Measurements from ENCODE around the gene TOP2B.

Gene TOP2B

GRCh38 chr3:25581823-25582222 is 82.9 kb downstream of the TOP2B start:
- no peak for DNase-seq

DNA sequence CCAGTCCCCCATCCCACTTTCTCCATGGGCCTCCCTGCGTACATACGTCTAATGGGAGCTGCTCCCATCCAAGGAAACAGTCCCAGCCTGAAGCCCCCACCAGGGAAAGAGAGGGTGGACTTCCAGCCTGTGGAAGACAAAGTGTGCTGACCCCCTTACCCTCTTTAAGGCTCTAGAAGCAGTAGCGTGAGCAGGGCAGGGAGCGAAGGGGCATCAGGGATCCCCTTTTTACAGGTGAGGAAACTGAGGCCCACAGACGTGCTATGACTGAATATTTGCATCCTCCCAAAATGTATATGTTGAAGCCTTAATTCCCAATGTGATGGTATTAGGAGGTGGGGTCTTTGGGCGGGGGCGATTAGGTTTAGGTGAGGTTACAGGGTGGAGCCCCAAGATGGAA is 83.4 kb downstream of the TOP2B start:
- no peak for DNase-seq

DNA sequence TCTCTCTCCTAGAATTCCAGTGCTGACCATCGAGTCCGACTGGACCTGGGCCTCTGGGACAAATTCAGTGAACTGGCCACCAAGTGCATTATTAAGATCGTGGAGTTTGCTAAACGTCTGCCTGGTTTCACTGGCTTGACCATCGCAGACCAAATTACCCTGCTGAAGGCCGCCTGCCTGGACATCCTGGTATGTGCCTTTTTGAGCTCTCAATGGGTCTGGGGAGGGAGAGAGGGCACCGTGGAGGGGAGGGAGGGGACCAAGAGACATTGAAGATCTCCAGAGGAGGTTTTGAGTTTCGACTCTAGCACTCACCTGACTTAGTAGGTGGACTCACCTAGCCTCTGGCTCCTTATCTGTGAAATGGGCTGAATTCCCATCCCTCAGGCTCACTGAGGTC is 84.2 kb downstream of the TOP2B start:
- DNase-seq, result no peak

DNA sequence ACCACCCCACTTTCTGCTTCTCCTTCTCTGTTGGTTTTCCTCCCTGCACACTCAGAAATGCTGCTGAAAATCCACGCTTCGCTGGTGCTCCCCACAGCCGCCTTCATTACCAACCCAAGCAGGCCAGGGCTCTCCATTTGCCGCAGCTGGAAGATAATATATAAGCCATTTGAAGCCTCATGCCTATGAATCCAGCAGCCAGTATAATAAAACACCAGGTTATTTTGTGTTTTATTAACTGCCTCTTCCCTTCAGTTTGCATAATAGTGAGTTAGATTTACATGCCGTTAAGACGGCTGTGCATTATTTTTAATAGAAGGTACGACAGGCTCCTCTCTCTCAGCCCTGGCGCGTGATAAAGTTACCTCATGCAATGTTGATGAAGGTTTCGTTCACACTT is 86.6 kb downstream of the TOP2B start:
- DNase-seq, result no peak

- DNase-seq, result no peak
These were observed 87.8 kb downstream of the TOP2B start for GRCh38 chr3:25576831-25577454.

DNA sequence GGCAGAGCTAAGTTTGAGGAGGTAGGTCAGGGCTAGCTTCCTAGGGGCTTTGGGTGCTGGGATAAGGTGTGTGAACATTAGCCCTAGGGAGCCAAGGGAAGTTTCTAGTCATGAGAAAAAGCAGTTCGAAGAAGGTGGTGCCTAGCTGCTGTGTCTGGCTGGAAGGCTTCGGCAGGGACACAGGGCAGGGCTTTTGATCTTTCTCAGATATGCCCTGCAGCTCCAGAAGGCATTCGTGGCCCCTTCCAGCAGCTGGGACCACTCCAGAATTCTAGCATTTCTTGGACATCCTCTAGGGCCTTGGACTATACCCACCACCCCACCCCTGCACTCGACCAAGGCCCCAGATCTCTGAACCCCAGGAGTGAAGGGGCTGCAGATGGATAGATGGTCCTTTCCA is 88.6 kb downstream of the TOP2B start:
- no peak for DNase-seq

- no peak for DNase-seq
These were observed 89.7 kb downstream of the TOP2B start for GRCh38 chr3:25575001-25575400.

DNA sequence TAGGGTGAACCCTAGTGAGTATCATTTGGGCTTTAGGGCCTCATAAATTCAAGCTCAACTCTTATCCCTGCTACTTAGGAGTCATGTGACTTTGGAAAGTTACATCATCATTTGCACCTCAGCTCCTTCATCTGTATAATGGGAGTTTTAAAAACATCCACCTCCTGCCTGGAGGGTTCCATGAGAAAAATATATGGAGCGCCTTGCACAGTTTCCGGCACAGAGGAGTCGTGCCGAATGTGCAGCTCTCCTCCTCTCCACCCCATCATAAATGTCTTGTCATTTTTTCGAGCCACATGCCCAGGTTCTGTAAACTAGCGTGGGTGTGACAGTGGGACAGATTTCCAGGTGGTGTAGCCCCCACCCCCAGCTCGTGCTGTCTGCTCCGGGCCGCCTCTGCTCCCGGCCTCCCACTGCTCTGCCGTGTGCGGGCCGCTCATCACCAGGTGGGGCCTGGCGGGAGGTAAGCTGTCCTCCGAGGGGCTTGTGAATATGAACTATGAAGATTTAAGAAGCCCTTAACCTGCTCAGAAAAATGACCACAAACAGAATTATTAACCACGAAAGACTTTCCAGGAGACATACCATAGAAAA is 90.4 kb downstream of the TOP2B start:
- DNase-seq, result no peak

DNA sequence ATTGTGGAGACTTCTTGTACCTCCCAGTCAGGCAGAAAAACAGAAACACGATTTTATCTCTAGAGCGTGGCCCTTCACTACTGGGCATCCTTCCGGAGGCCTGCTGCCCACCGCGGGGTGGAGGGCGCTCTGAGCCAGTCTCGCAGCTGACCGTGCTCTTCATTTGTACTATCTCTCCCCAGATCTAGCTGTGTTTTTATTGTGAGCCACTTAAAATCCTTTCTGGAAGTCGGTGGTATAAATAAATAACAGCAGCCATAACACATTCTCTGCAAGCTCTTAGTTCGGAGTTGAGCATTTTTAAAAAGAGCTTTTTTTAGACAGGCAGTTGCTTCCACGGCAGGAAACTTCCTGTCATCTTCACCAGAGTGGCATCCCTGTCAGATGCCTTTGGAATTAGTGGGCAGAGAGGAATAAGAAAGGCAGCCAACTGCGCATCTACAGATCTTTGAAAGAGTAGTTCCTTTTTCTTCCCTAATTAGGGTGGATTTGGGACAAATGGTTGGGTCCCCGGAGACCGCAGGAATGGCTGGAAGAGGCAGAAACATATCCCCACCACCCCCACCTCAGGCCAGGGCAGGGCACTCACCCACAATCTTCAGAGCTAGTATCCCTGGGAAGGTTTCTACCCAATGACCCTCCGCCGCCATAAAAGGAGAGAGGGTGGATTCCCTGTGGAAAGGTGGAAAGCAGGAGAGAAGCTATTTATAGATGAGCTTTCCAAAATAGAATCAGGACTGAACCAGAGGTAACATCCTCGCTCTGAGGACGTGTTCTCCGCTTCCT is 91.1 kb downstream of the TOP2B start:
- no peak for DNase-seq

- no peak for DNase-seq
These were observed 91.8 kb downstream of the TOP2B start for GRCh38 chr3:25572919-25573385.

DNA sequence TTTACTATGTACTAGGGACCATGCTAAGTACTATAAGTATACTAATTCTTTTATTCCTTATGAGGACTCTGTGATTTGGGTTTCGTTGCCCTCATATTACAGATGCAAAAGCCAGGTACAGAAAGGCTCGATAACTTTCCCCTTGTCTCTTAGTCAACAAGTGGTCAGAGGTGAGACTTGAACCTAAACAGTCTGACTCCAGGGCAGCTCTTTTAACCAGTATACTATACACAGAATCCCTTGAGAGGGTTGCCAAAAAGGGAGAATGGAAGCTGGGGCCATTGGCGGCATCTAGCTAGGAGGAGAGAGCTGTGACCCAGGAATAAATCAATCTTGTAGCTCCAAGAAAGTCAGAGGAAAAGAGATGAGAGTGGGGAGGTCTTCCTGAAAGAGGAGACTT is 92.4 kb downstream of the TOP2B start:
- DNase-seq, result no peak

GRCh38 chr3:25571285-25571684 is 93.4 kb downstream of the TOP2B start:
- no peak for DNase-seq

GRCh38 chr3:25568525-25569078 is 96.1 kb downstream of the TOP2B start:
- DNase-seq, result no peak

DNA sequence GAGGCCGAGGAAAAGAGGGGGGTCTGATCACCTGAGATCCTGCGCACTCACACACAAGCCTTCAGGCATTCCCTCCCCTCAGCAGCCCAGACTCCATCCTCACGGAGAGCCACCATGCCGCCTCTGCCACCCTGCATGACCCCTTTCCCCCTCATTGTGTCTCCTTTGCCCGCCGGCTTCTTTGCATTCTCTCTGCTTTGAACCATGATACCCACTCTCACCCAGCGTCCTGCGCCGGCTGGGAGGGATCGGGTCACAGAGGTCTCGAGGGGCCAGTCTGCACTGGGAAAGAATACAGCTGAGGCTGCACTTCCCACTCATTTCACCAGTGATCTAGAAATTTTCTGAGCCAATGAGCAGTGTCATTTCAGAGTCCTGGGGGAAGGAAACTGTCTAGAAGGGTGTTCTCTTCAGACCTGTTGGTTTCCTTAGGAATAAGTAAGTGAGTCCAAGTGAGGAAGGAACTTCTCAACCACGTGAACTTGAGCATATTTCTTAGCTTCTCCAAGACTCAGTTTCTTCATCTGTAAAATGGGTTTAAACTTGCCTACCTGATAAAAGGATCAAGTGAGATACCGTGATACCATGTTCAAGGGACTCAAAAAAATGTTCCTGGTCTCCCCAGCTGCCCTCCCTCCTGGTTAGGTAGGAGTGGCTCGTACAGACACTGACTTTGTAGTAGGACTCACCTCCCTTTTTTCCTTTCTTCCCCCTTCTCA is 96.7 kb downstream of the TOP2B start:
- DNase-seq, result no peak

GRCh38 chr3:25567388-25567787 is 97.3 kb downstream of the TOP2B start:
- no peak for DNase-seq

DNA sequence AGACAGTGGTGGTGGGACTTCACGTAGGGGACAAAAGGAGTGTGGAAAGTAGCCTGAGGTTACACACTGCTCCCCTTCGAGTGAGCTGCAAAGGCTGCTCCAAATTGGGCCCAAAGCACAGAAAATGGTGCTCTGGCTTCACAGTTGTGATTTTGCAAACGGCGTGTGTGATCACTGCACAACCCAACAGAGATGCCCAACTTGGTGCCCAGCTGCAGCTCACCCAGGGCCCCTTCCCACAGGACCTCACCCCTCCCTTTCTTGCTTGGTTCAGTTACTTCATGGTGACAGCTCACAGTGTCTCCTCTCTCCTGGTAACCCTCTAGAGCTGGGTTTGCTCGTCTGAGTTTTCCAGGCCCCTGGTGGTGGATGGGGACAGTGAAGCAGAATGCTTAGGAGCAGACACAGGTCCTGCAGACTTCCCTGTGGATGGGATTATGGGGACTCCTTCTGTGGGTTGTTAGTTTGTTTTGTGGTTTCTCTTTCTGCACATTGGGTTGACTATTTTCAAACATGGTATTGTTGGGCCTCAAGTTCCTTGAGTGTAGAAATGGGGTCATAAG is 98.3 kb downstream of the TOP2B start:
- DNase-seq, result no peak

- no peak for DNase-seq
These were observed 98.9 kb downstream of the TOP2B start for GRCh38 chr3:25565807-25566206.

GRCh38 chr3:25564075-25564474 is 100.6 kb downstream of the TOP2B start:
- no peak for DNase-seq

DNA sequence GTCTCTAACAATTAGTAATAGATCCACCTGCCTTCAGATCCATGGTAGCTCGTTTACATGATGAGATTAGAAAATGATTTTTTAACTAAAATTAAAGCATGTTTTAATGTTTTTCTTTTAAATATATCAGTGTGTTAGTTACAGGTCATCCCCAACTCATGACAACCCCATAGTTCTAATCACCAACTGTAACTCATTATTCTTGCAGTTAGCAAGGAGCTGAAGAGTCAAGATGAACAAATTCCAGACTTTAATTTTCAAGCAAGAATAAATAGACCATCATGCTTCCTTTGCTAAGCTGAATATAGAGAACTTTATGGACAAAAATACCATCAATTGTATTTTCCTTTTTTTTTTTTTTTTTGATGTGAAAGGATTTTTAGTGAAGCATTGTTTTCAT is 101.1 kb downstream of the TOP2B start:
- DNase-seq, result no peak

GRCh38 chr3:25558796-25559195 is 105.9 kb downstream of the TOP2B start:
- DNase-seq, result no peak

GRCh38 chr3:25558121-25558520 is 106.6 kb downstream of the TOP2B start:
- no peak for DNase-seq

GRCh38 chr3:25557694-25558093 is 107.0 kb downstream of the TOP2B start:
- no peak for DNase-seq

DNA sequence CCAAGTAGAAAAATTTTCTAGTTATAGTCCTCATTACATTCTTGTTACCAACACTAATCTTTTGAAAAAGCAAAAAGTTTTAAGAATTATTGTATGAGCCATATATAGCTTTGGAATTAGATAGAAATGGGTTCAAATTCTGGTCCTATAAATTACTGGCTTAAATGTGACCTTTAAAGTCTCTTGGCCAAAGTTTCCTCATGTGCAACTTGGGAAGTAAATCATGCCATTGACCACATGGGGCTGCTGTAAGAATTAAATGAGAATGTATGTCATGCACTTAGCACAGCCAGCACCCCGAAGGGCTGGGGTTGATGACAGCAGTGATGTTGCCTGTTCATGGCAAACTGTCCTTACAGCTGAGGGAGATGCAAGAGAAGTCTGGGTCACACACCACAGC is 108.3 kb downstream of the TOP2B start:
- no peak for DNase-seq
